Lower leg skin (tissue), 4 donors: ENCODE data around the gene ZBTB17. TPM values are rescaled to one million over a fixed set of nuclear protein-coding genes. Genes with fewer than 3 reads are reported as not detected.
A peak's percentile ranks its signal among the peaks of the same experiment; 100 is the strongest.
"Not testable (repeated sequence)": the region's sequence is repeated elsewhere in the genome, so short reads cannot be mapped to it uniquely, and the experiment has no call there.

Source experiments
- DNase-seq, 2 donors: peaks; one replicate each; pipeline ENCODE4 v3.0.0-alpha.2; 2019; ENCODE audit warnings: low spot score in 2 of 2
- H3K4me3 ChIP-seq: fragments of 200-600 bp; sonication (generic); 2 replicates; pipeline ENCODE4 v1.5.1; 2017; ENCODE audit warnings: mild to moderate bottlenecking, low read depth; ENCODE audit not compliant: poor library complexity, severe bottlenecking
- POLR2A ChIP-seq, 2 donors: fragments of 450-650 bp; IDR thresholded peaks; one replicate each; pipeline ENCODE4 v1.6.1; 2016 to 2017; ENCODE audit warnings: antibody characterized with exemption in 2 of 2, mild to moderate bottlenecking in 1 of 2, moderate library complexity in 1 of 2
- WGBS, 2 donors: methylation state at CpG; one replicate each; pipeline ENCODE4 v1.1.5; 2018; 5-methylcytosine and 5-hydroxymethylcytosine counted together
- intact Hi-C: fragments of 100-400 bp; cut with DNase I; formaldehyde crosslinking; loops from one replicate; pipeline ENCODE4 v1.15.0; 2023; ENCODE audit warnings: low total_unique reads
- total RNA-seq, 4 donors: library from RNA; depleted of rRNA; stranded (reverse); fragments of >200 nt; gene quantifications; one replicate each; pipeline ENCODE4 v1.1.0, GENCODE V29; 2016
- TF ChIP-seq, protein P1 (sequence below), 3 donors: fragments of 450-650 bp; IDR thresholded peaks; one replicate each; pipeline ENCODE4 v1.5.1; 2016; ENCODE audit warnings: antibody characterized with exemption in 3 of 3, mild to moderate bottlenecking in 3 of 3, moderate library complexity in 2 of 3

The ZBTB17 gene
- 10 to 100 TPM; 25.9 to 42.4 (median 29.3) TPM for total RNA-seq

DNA sequence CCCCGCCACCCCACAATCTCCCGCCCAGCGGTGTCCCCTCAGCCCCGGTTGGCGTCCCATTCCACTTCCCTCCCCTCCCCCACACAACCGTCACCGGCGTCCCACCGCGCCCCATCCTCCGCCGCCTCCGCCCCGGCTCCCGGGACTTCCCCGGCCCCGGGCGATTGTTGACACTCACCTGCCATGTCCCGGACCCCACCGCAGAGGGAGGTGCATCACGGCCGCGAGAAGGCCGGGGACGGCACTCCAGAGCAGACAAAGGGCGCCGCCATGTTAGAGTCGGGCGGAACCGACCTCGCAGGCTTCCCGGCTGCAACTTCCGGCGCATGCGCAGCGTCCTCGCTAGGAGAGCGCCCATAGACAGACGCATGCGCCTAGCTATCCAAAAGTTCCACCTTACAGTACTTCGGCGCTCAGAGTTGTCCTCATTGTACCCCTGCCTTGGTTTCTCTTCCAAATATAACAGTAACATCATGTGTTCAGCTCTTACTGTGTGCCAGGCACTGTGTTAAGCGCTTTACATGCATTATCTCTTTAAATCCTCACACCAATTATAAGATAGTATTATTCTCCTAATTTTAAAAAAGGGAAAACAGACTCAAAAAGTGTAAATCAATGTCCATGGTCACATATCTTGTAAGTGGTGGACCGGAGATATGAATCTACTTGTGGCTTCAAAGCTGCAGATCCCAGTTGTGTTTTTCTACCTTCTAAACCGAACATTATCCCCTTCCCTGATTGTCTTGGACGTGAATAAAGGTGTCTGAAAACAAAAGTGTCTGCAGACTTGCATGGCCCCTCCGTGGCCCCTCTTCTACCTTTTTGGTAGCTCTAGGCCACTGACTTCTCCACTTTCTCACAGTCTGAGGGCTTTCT is at the start of gene ZBTB17:
Gene ZBTB17, minus strand, starts transcription at position 297 of the 876 bp plus-strand sequence. CDS start 27,606 bp downstream, outside the sequence.
- DNase-seq = peak; percentile 85 to 99
- intact Hi-C loops = no loop called here
- peak within 1 kb of the TSS; percentile 77 for H3K4me3 ChIP-seq
- WGBS, 2 donors = 10% methylated on average over 37 to 42 of the region's 47 CpGs
- TF ChIP-seq, protein P1, sequence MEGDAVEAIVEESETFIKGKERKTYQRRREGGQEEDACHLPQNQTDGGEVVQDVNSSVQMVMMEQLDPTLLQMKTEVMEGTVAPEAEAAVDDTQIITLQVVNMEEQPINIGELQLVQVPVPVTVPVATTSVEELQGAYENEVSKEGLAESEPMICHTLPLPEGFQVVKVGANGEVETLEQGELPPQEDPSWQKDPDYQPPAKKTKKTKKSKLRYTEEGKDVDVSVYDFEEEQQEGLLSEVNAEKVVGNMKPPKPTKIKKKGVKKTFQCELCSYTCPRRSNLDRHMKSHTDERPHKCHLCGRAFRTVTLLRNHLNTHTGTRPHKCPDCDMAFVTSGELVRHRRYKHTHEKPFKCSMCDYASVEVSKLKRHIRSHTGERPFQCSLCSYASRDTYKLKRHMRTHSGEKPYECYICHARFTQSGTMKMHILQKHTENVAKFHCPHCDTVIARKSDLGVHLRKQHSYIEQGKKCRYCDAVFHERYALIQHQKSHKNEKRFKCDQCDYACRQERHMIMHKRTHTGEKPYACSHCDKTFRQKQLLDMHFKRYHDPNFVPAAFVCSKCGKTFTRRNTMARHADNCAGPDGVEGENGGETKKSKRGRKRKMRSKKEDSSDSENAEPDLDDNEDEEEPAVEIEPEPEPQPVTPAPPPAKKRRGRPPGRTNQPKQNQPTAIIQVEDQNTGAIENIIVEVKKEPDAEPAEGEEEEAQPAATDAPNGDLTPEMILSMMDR (IDR thresholded peaks at IDR 0.05) = no peak
- TF ChIP-seq POLR2A (IDR thresholded peaks at IDR 0.05) = peak in 1 of 2 donors; percentile 30

DNA sequence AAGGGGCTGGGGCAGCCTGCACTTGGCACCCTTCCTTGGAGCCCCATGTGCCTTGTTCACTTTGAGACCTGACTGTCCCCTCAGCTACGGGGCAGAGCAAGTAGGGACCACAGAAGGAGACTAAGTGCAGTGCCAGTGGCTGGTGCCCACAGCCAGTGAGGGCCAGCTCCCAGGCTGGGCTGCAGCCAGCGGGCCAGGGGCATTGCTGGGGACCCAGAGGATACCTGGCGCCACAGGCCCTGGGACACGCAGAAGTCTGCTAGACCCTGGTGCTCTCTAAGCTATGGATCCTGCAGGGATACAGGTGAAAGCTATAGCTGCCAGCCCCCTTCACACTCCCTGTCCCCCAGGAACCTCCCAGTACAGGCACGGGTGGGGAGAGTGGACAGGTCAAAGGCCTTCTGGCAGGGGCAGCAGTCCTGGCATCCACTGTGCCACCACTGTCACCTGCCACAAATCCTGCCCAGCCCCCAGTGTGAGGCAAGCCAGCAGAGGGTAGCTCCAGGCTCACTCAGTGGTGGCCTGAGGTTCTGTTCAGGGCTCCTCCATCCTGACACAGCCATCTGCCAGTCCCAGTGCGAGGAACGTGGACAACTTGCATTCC is 47.3 kb upstream of the ZBTB17 start:
- TF ChIP-seq POLR2A (IDR thresholded peaks at IDR 0.05) = no peak
- TF ChIP-seq, protein P1 (IDR thresholded peaks at IDR 0.05) = no peak
- 79 to 82% methylated on average over 5 to 6 of the region's 7 CpGs for WGBS, 2 donors
- DNase-seq = no peak
- H3K4me3 ChIP-seq = no peak overlapping the region
- intact Hi-C loops = no loop called here

GRCh38 chr1:16022393-16022792 is 46.5 kb upstream of the ZBTB17 start:
- intact Hi-C loops = no loop called here
- no peak for TF ChIP-seq POLR2A (IDR thresholded peaks at IDR 0.05)
- TF ChIP-seq, protein P1 (IDR thresholded peaks at IDR 0.05) = no peak
- H3K4me3 ChIP-seq = no peak overlapping the region
- no peak for DNase-seq
- WGBS, 2 donors = 77 to 87% methylated on average over 11 of the region's 11 CpGs

- H3K4me3 ChIP-seq = no peak within 1 kb of the TSS
- TF ChIP-seq, protein P1 (IDR thresholded peaks at IDR 0.05) = no peak
- no peak for TF ChIP-seq POLR2A (IDR thresholded peaks at IDR 0.05)
- no peak for DNase-seq
- intact Hi-C loops = no loop called here
- 57 to 63% methylated on average over 6 of the region's 6 CpGs for WGBS, 2 donors
Observed at GRCh38 chr1:16021681-16022080, 45.8 kb upstream of the ZBTB17 start, which contains the start of gene CLCNKA. TSS of gene CLCNKA (plus strand) at chr1:16022036. CDS start at chr1:16022620, 584 bp downstream.

- H3K4me3 ChIP-seq, intact Hi-C loops, DNase-seq: not testable (repeated sequence)
- WGBS, 2 donors = 90 to 93% methylated on average over 8 to 9 of the region's 9 CpGs
Observed at GRCh38 chr1:16020878-16021277, 45.0 kb upstream of the ZBTB17 start.

DNA sequence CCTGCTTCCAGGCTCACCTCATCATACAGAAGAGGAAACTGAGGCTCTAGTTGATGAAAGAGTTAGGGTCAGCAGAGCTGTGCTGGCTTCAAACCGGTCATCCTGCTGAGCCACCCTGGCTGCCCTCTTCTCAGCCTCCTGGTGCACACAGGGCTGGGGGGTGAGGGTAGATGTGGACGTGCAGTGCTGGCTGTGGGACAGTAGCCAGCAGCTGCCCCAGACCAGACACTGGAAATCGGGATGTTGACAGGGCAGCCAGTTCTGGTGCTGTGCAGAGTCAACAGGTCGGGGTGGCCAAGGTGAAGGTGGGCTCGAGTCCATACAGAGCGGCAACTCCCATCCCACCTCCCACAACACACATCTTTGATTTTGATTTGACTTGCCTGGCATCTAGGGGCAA is 44.4 kb upstream of the ZBTB17 start:
- H3K4me3 ChIP-seq = no peak overlapping the region
- TF ChIP-seq, protein P1 (IDR thresholded peaks at IDR 0.05) = no peak
- TF ChIP-seq POLR2A (IDR thresholded peaks at IDR 0.05) = no peak
- intact Hi-C loops = no loop called here
- WGBS, 2 donors = 84 to 88% methylated on average over 6 of the region's 6 CpGs
- DNase-seq = no peak
